NT2/D1 (cell line): Measurements from ENCODE around the gene CTBP2.

Experiments
- DNase-seq: peaks from one replicate; pipeline ENCODE4 v3.0.0-alpha.2; 2011; ENCODE audit warnings: low read depth, low spot score
- H3K27me3 ChIP-seq: 2 replicates; pipeline ENCODE4 v1.6.0; 2011; ENCODE audit warnings: mild to moderate bottlenecking; ENCODE audit not compliant: insufficient read length, insufficient read depth
- H3K36me3 ChIP-seq: 2 replicates; pipeline ENCODE4 v1.6.1; 2011; ENCODE audit warnings: mild to moderate bottlenecking, low read length, mixed read lengths; ENCODE audit not compliant: insufficient read depth, insufficient read length
- H3K4me1 ChIP-seq: 2 replicates; pipeline ENCODE4 v1.5.1; 2011; ENCODE audit not compliant: insufficient read depth, insufficient read length
- H3K4me3 ChIP-seq: 2 replicates; pipeline ENCODE4 v1.5.1; 2011; ENCODE audit warnings: low read depth; ENCODE audit not compliant: insufficient read length
- H3K9ac ChIP-seq: 2 replicates; pipeline ENCODE4 v1.6.0; 2011; ENCODE audit warnings: low read depth; ENCODE audit not compliant: insufficient read length
- H3K9me3 ChIP-seq: 2 replicates; pipeline ENCODE4 v1.5.1; 2011; ENCODE audit warnings: mild to moderate bottlenecking, low read length; ENCODE audit not compliant: insufficient read depth
- SUZ12 ChIP-seq: IDR thresholded peaks from 2 replicates; pipeline ENCODE4 v1.6.1; 2011; ENCODE audit not compliant: insufficient read length, insufficient read depth; ENCODE audit errors: extremely low read depth
- YY1 ChIP-seq: IDR thresholded peaks from 2 replicates; pipeline ENCODE4 v1.6.1; 2011; ENCODE audit not compliant: insufficient read length, insufficient read depth
- ZNF274 ChIP-seq: IDR thresholded peaks from 2 replicates; pipeline ENCODE4 v1.6.1; 2011; ENCODE audit warnings: mild to moderate bottlenecking, low read depth, low read length

The CTBP2 gene

GRCh38 chr10:125003146-125003900, 157.0 kb downstream of the CTBP2 start:
- Histone ChIP-seq H3K4me3 (no peak overlapping the region), H3K9ac (no peak overlapping the region), H3K9me3 (no peaks in the 10 kb centered on the region), H3K4me1 (peaks cover 6% of the 10 kb centered on the region), H3K36me3 (peaks cover 61% of the 10 kb centered on the region), H3K27me3 (no peaks in the 10 kb centered on the region)
- TF ChIP-seq SUZ12 (no peak), ZNF274 (no peak), YY1 (no peak)
- DNase-seq = no peak

GRCh38 chr10:125002423-125003145, 157.8 kb downstream of the CTBP2 start:
- peaks cover 65% of the 10 kb centered on the region for H3K36me3 ChIP-seq
- peaks cover 6% of the 10 kb centered on the region for H3K4me1 ChIP-seq
- no peaks in the 10 kb centered on the region for H3K9me3 ChIP-seq
- H3K27me3 ChIP-seq = no peaks in the 10 kb centered on the region
- DNase-seq = no peak
- no peak overlapping the region for H3K4me3 ChIP-seq
- no peak overlapping the region for H3K9ac ChIP-seq
- TF ChIP-seq SUZ12 (no peak), ZNF274 (no peak), YY1 (no peak)

- H3K4me1 ChIP-seq = peaks cover 6% of the 10 kb centered on the region
- no peak overlapping the region for H3K9ac ChIP-seq
- no peaks in the 10 kb centered on the region for H3K27me3 ChIP-seq
- no peak for DNase-seq
- no peaks in the 10 kb centered on the region for H3K9me3 ChIP-seq
- peaks cover 71% of the 10 kb centered on the region for H3K36me3 ChIP-seq
- TF ChIP-seq SUZ12 (no peak), ZNF274 (no peak), YY1 (no peak)
- no peak overlapping the region for H3K4me3 ChIP-seq
Observed at GRCh38 chr10:125002047-125002422, 158.3 kb downstream of the CTBP2 start.

GRCh38 chr10:125001313-125002046, 158.9 kb downstream of the CTBP2 start:
- H3K36me3 ChIP-seq = peaks cover 72% of the 10 kb centered on the region
- DNase-seq = no peak
- H3K9ac ChIP-seq = no peak overlapping the region
- no peaks in the 10 kb centered on the region for H3K27me3 ChIP-seq
- no peak overlapping the region for H3K4me3 ChIP-seq
- TF ChIP-seq YY1 = no peak
- peaks cover 6% of the 10 kb centered on the region for H3K4me1 ChIP-seq
- H3K9me3 ChIP-seq = no peaks in the 10 kb centered on the region

GRCh38 chr10:125000366-125001312, 159.7 kb downstream of the CTBP2 start:
- peaks cover 7% of the 10 kb centered on the region for H3K4me1 ChIP-seq
- H3K4me3 ChIP-seq = no peak overlapping the region
- DNase-seq = no peak
- H3K27me3 ChIP-seq = no peaks in the 10 kb centered on the region
- TF ChIP-seq YY1 (no peak), SUZ12 (no peak), ZNF274 (no peak)
- peaks cover 73% of the 10 kb centered on the region for H3K36me3 ChIP-seq
- no peaks in the 10 kb centered on the region for H3K9me3 ChIP-seq
- no peak overlapping the region for H3K9ac ChIP-seq

- Histone ChIP-seq H3K27me3 (no peaks in the 10 kb centered on the region), H3K9me3 (no peaks in the 10 kb centered on the region), H3K36me3 (peaks cover 76% of the 10 kb centered on the region), H3K4me3 (no peak overlapping the region), H3K9ac (no peak overlapping the region), H3K4me1 (peaks cover 8% of the 10 kb centered on the region)
- DNase-seq = no peak
- TF ChIP-seq SUZ12 = no peak
- TF ChIP-seq YY1 = no peak
- no peak for TF ChIP-seq ZNF274
Observed at GRCh38 chr10:124999433-125000365, 160.7 kb downstream of the CTBP2 start.
